Measurements from ENCODE around the gene DRG2.

DNA sequence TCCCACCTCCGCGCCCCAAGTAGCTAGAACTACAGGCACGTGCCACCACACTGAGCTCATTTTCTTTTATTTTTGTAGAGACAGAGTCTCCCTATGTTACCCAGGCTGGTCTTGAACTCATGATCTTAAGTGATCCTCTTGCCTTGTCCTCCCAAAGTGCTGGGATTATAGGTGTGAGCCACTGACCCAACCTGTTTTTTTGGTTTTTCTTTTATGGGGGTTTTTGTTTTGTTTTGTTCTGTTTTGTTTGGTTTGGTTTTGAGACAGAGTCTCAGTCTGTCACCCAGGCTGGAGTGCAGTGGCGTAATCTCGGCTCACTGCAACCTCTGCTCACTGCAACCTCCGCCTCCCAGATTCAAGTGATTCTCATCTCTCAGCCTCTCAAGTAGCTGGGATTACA is 32.2 kb upstream of the DRG2 start:
- TF ChIP-seq CTCF (IDR thresholded peaks at IDR 0.05) (no peak), POLR2A (IDR thresholded peaks at IDR 0.05) (no peak)
